K562 (cell line): ENCODE data around the gene GPR15LG. TPM values are rescaled to one million over a fixed set of nuclear protein-coding genes. Genes with fewer than 3 reads are reported as not detected.

Source experiments
- BRCA1 ChIP-seq, 2 experiments: fragments of 450-650 bp in 1 of 2; sonication (generic) in 1 of 2; formaldehyde crosslinking in 1 of 2; IDR thresholded peaks; 2 replicates each; pipeline versions ENCODE4 v1.5.0 to v1.6.1; 2017 to 2020; ENCODE audit warnings: mild to moderate bottlenecking in 1 of 2, missing genetic modification reagents in 1 of 2
- CSDE1 ChIP-seq, 2 experiments: fragments of 450-650 bp; IDR thresholded peaks; 2 replicates each; pipeline ENCODE4 v1.6.1; 2016; ENCODE audit warnings: mild to moderate bottlenecking in 1 of 2
- E2F8 ChIP-seq: fragments of 450-650 bp; IDR thresholded peaks from 2 replicates; pipeline ENCODE4 v1.7.1; 2018; ENCODE audit warnings: mild to moderate bottlenecking, low read depth; ENCODE audit not compliant: partially characterized antibody
- EP400 ChIP-seq: fragments of 450-650 bp; IDR thresholded peaks from 2 replicates; pipeline ENCODE4 v1.6.1; 2017; ENCODE audit warnings: antibody characterized with exemption, mild to moderate bottlenecking, moderate library complexity
- YY1 ChIP-seq, 3 experiments: IDR thresholded peaks; 2 replicates each; pipeline ENCODE4 v1.6.1; 2011; ENCODE audit warnings: low read length in 2 of 3, mild to moderate bottlenecking in 2 of 3, moderate library complexity in 2 of 3, borderline replicate concordance in 1 of 3, control low read depth in 1 of 3, low read depth in 1 of 3; ENCODE audit not compliant: insufficient read depth in 3 of 3, insufficient replicate concordance in 2 of 3, control insufficient read depth in 1 of 3, insufficient read length in 1 of 3; ENCODE audit errors: extremely low read depth in 1 of 3
- ZFP91 ChIP-seq: sonication (generic); formaldehyde crosslinking; IDR thresholded peaks from 2 replicates; pipeline ENCODE4 v1.8.0; 2022; ENCODE audit warnings: mild to moderate bottlenecking, missing genetic modification reagents
- ZNF224 ChIP-seq: sonication (generic); formaldehyde crosslinking; IDR thresholded peaks from 2 replicates; pipeline ENCODE4 v1.8.0; 2022; ENCODE audit warnings: mild to moderate bottlenecking, missing genetic modification reagents
- ZNF445 ChIP-seq: fragments of 250-450 bp; sonication (Bioruptor Pico); IDR thresholded peaks from 2 replicates; pipeline ENCODE4 v1.4.0; 2020; ENCODE audit warnings: low read depth, mild to moderate bottlenecking, moderate library complexity
- ZNF584 ChIP-seq: fragments of 200-800 bp; sonication (Bioruptor generic); IDR thresholded peaks from 2 replicates; pipeline ENCODE4 v1.6.1; 2016; ENCODE audit warnings: low read depth, mild to moderate bottlenecking, missing genetic modification characterization, missing compliant biosample characterization
- ZSCAN29 ChIP-seq: fragments of 450-650 bp; IDR thresholded peaks from 2 replicates; pipeline ENCODE4 v1.6.1; 2017
- polyA plus RNA-seq, 8 experiments: library from polyadenylated mRNA; depleted of rRNA in 4 of 8; stranded (reverse) in 5 of 8; unstranded in 3 of 8; fragments of >200 nt; fragmentation: Nextera tagmentation in 2 of 8; fragmentation: Illumina TruSeq in 1 of 8; extraction: Ambion mirVana in 2 of 8; extraction: Trizol in 1 of 8; gene quantifications; 2 replicates each; pipeline versions ENCODE4 v1.2.1 to v1.2.3, GENCODE V29; 2011 to 2014; ENCODE audit warnings: inconsistent platforms in 1 of 8, missing spikeins in 1 of 8
- total RNA-seq, 7 experiments: library from RNA; depleted of rRNA in 6 of 7; stranded (reverse); fragments of >200 nt in 6 of 7; fragmentation: Illumina TruSeq in 2 of 7; extraction: Trizol in 2 of 7; gene quantifications; 2 replicates each; pipeline versions ENCODE4 v1.2.1 to v1.2.3, GENCODE V29; 2011 to 2021; ENCODE audit warnings: low replicate concordance in 1 of 7
- TF ChIP-seq, protein P1 (sequence below), 2 experiments: fragments of 450-650 bp; IDR thresholded peaks; 2 replicates each; pipeline ENCODE4 v1.6.1; 2018; ENCODE audit warnings: mild to moderate bottlenecking in 2 of 2, low read depth in 1 of 2; ENCODE audit not compliant: partially characterized antibody in 2 of 2
- TF ChIP-seq, protein P2 (sequence below): sonication (generic); formaldehyde crosslinking; IDR thresholded peaks from 2 replicates; pipeline ENCODE4 v1.8.0; 2022; ENCODE audit warnings: missing genetic modification reagents, mild to moderate bottlenecking, borderline replicate concordance

Gene GPR15LG
- total and polyA plus RNA-seq, 9 of the 15 experiments (the other 6 are each of a cell fraction or from before 2014, with no cell fraction given), result 0.51 TPM; not detected in 8

DNA sequence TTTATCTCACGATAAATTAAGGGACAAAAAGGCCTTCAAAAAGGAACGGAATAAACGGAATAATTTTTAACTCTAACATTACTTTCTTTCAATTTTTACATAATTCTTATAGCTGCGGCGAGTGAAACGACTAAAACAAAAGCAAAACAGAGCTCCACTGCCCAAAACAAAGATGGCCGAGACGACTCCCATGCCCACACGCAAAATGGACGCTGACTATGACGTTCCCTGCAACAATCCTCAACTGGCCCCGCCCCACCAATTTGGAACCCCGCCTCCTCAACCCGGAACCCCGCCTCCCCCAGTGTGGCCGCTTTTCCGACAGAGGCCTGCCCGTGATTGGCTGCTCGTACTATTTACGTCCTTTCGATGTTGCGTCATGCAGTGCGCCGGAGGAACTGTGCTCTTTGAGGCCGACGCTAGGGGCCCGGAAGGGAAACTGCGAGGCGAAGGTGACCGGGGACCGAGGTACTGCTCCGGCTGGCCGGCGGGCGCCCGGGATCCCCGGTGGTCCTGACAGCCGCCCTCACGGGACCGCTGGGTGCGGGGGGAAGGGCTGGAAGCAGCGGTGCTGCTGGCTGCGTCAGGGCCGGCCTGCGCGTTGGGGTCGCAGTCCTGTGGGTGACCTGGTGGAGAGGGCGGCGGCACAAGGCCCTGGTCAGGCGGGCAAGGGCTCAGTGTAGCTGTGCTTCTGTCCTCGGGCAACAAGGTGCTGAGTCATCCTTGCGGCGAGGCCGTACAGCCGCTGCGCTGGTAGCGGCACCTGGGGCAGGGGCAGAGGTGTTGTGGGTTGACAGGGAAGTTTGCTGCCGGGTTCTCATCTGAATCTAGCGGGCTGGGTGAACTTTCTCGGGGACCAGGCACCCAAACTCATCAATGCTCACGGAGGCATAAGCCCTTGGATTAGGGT lies 34.2 kb upstream of the GPR15LG start, which contains the start of gene GHITM (continued):
- TF ChIP-seq ZFP91 (CRISPR knock-in tag), result no peak
- TF ChIP-seq YY1 (IDR thresholded peaks at IDR 0.05; ENCODE audit: borderline replicate concordance in 1 of 3, control insufficient read depth in 1 of 3, extremely low read depth in 1 of 3, insufficient read depth in 3 of 3, insufficient read length in 1 of 3, insufficient replicate concordance in 2 of 3, low read depth in 1 of 3, low read length in 2 of 3), result peak; percentile 99 to 100 (median 100)
- peak; percentile 91 for TF ChIP-seq E2F8
- TF ChIP-seq, protein P1, sequence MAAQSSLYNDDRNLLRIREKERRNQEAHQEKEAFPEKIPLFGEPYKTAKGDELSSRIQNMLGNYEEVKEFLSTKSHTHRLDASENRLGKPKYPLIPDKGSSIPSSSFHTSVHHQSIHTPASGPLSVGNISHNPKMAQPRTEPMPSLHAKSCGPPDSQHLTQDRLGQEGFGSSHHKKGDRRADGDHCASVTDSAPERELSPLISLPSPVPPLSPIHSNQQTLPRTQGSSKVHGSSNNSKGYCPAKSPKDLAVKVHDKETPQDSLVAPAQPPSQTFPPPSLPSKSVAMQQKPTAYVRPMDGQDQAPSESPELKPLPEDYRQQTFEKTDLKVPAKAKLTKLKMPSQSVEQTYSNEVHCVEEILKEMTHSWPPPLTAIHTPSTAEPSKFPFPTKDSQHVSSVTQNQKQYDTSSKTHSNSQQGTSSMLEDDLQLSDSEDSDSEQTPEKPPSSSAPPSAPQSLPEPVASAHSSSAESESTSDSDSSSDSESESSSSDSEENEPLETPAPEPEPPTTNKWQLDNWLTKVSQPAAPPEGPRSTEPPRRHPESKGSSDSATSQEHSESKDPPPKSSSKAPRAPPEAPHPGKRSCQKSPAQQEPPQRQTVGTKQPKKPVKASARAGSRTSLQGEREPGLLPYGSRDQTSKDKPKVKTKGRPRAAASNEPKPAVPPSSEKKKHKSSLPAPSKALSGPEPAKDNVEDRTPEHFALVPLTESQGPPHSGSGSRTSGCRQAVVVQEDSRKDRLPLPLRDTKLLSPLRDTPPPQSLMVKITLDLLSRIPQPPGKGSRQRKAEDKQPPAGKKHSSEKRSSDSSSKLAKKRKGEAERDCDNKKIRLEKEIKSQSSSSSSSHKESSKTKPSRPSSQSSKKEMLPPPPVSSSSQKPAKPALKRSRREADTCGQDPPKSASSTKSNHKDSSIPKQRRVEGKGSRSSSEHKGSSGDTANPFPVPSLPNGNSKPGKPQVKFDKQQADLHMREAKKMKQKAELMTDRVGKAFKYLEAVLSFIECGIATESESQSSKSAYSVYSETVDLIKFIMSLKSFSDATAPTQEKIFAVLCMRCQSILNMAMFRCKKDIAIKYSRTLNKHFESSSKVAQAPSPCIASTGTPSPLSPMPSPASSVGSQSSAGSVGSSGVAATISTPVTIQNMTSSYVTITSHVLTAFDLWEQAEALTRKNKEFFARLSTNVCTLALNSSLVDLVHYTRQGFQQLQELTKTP (IDR thresholded peaks at IDR 0.05; ENCODE audit: low read depth in 1 of 2, partially characterized antibody in 2 of 2), result no peak
- TF ChIP-seq EP400, result peak; percentile 95
- peak; percentile 75 for TF ChIP-seq ZNF224 (CRISPR knock-in tag)
- TF ChIP-seq, protein P2, sequence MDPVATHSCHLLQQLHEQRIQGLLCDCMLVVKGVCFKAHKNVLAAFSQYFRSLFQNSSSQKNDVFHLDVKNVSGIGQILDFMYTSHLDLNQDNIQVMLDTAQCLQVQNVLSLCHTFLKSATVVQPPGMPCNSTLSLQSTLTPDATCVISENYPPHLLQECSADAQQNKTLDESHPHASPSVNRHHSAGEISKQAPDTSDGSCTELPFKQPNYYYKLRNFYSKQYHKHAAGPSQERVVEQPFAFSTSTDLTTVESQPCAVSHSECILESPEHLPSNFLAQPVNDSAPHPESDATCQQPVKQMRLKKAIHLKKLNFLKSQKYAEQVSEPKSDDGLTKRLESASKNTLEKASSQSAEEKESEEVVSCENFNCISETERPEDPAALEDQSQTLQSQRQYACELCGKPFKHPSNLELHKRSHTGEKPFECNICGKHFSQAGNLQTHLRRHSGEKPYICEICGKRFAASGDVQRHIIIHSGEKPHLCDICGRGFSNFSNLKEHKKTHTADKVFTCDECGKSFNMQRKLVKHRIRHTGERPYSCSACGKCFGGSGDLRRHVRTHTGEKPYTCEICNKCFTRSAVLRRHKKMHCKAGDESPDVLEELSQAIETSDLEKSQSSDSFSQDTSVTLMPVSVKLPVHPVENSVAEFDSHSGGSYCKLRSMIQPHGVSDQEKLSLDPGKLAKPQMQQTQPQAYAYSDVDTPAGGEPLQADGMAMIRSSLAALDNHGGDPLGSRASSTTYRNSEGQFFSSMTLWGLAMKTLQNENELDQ (CRISPR knock-in tag), result peak; percentile 71; the same call in 1 of the 2 replicates
- peak; percentile 92 to 95 for TF ChIP-seq CSDE1 (IDR thresholded peaks at IDR 0.05)
- TF ChIP-seq BRCA1 (IDR thresholded peaks at IDR 0.05), result no peak
- no peak for TF ChIP-seq BRCA1 (CRISPR knock-in tag; IDR thresholded peaks at IDR 0.05)
- TF ChIP-seq ZNF445 (CRISPR knock-in tag), result no peak
- 0 out of 2 replicates have a peak, but pooled peaks have one; percentile 58 for TF ChIP-seq ZSCAN29
- peak; percentile 81 for TF ChIP-seq ZNF584
